Forelimb muscle (tissue), 1 donor: ENCODE data around the gene OR6K6. TPM values are rescaled to one million over a fixed set of nuclear protein-coding genes. Genes with fewer than 3 reads are reported as not detected.

ENCODE experiments used
- DNase-seq: peaks from one replicate; pipeline ENCODE4 v3.0.0-alpha.2; 2013; ENCODE audit warnings: low read depth
- polyA plus RNA-seq: library from polyadenylated mRNA; unstranded; fragments of 120-200 nt; gene quantifications from one replicate; pipeline ENCODE4 v1.2.1, GENCODE V29; 2013; ENCODE audit not compliant: insufficient read length

OR6K6 gene
- polyA plus RNA-seq, 1 donor, result not detected

- DNase-seq, result no peak
These were observed 46.9 kb downstream of the OR6K6 start for GRCh38 chr1:158801396-158801795.

DNA sequence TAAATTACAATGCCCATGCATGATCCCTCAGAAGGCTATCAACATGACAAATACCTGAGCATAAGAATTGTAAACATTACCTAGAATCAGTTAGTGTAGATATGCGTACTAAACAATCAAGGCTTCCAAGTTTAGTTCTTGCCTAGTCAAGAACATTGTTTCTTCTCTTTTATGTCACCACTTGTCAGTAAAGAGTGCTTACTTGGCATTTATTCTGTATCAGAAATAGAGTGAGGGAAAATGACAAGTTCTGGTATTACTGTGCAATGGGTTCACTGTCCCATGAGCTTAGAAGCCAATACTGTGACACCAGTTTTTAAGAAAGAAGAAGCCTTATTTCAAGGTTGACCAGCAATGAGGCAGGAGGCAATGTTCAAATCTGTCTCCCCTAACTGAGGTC, 49.2 kb downstream of the OR6K6 start:
- no peak for DNase-seq

Other genes starting within 250 kb of the OR6K6 start
- not detected for gene OR6Y1, start 200.3 kb upstream of the OR6K6 start, polyA plus RNA-seq
- not detected for gene OR6P1, start 184.1 kb upstream of the OR6K6 start, polyA plus RNA-seq
- not detected for gene OR10X1, start 174.8 kb upstream of the OR6K6 start, polyA plus RNA-seq
- 0.13 TPM for gene OR10Z1, start 149.5 kb upstream of the OR6K6 start, polyA plus RNA-seq
- gene SPTA1, start 68.0 kb upstream of the OR6K6 start, polyA plus RNA-seq, result 3.2 TPM
- not detected for gene OR6K2, start 54.1 kb upstream of the OR6K6 start, polyA plus RNA-seq
- gene OR6K3, start 34.0 kb upstream of the OR6K6 start, polyA plus RNA-seq, result not detected
- not detected for gene OR6N1, start 17.5 kb downstream of the OR6K6 start, polyA plus RNA-seq
- not detected for gene OR6N2, start 26.5 kb downstream of the OR6K6 start, polyA plus RNA-seq
- gene MNDA, start 76.6 kb downstream of the OR6K6 start, polyA plus RNA-seq, result 2.9 TPM
- gene PYHIN1, start 176.8 kb downstream of the OR6K6 start, polyA plus RNA-seq, result 0.22 TPM